ENCODE data around the gene RAD51B. TPM values are rescaled to one million over a fixed set of nuclear protein-coding genes. Genes with fewer than 3 reads are reported as not detected.

The RAD51B gene
- total RNA-seq, 1 experiment from 2014 or later: 29.9 TPM

DNA sequence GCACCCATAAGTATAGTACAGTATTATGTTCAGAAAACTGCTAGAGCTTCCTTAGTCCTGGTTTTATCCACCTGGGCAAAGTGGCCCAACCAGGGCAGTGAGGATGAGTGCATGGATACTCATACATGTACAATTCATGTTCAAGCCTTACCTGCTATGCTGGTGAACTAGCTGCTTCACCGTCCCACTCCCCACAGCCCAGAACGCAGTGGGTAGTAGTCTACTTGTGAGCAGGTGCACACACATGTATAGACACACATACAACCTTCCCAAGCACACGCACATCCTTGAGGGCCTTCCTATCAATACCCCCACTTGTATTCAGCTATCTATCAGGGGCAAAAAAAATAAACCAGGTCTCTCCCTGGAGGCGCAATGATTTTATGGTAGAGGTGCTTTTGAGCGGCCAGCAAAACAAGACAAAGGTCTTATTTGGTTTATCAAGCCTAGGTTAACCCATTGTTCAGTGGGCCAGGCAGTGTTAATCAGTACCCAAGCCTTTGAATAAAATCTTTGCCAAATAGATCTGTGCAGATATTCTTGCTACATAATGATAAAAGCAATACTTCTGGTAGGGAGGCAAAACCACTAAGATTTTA, 903.5 kb downstream of the RAD51B start:
- Histone ChIP-seq H3F3A (ENCODE audit: insufficient read depth, low read depth) (no peaks in the 10 kb centered on the region), H3K36me3 (ENCODE audit: low read depth) (no peaks in the 10 kb centered on the region), H3K9me3 (ENCODE audit: insufficient read depth, low read depth) (peaks cover 6% of the 10 kb centered on the region; the same call in 1 of the 2 replicates), H3K79me2 (ENCODE audit: low read depth) (no peaks in the 10 kb centered on the region), H3K27me3 (ENCODE audit: insufficient read depth, low read depth) (no peaks in the 10 kb centered on the region), H3K27ac (no peak overlapping the region), H3K9me2 (ENCODE audit: insufficient read depth) (no peaks in the 10 kb centered on the region), H2AFZ (no peak overlapping the region), H3K4me1 (replicated peaks; ENCODE audit: insufficient read depth) (no peaks in the 10 kb centered on the region), H3K4me2 (no peak overlapping the region), H3K4me3 (no peak overlapping the region), H4K20me1 (ENCODE audit: insufficient read depth) (no peaks in the 10 kb centered on the region)
- ChIA-PET POLR2A (ENCODE audit: unreplicated experiment) (no interaction called here), CTCF (no interaction called here)
- DNase-seq: no peak
- TF ChIP-seq, protein P1, sequence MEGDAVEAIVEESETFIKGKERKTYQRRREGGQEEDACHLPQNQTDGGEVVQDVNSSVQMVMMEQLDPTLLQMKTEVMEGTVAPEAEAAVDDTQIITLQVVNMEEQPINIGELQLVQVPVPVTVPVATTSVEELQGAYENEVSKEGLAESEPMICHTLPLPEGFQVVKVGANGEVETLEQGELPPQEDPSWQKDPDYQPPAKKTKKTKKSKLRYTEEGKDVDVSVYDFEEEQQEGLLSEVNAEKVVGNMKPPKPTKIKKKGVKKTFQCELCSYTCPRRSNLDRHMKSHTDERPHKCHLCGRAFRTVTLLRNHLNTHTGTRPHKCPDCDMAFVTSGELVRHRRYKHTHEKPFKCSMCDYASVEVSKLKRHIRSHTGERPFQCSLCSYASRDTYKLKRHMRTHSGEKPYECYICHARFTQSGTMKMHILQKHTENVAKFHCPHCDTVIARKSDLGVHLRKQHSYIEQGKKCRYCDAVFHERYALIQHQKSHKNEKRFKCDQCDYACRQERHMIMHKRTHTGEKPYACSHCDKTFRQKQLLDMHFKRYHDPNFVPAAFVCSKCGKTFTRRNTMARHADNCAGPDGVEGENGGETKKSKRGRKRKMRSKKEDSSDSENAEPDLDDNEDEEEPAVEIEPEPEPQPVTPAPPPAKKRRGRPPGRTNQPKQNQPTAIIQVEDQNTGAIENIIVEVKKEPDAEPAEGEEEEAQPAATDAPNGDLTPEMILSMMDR (conservative IDR thresholded peaks at IDR 0.05): no peak
- TF ChIP-seq EZH2 (IDR thresholded peaks at IDR 0.05; ENCODE audit: low read depth): no peak
- no TSS peak for BruUV-seq (replicated peaks)
- intact Hi-C loops (cut with micrococcal nuclease; ENCODE audit: unreplicated experiment): no loop called here

DNA sequence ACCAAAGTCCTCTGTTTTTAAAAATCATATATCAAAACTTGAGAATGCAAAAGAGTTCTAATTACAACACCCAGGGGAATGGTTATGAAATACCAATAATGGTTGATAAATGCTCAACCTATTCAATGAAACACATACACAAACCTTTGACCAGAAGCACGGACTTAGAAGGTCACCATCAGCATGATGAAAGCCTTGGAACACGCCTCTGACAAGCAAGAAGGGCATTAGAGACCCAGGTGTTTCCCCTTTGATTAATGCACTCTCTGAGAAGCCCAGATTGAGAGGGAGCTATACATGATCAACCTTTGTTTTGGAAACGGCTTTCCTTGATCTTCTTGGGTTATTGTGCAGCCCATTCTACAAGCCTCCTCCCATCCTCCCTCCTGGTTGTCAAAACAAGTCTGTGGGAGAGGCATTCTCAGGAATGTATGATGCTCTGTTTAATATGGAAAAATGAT, 904.3 kb downstream of the RAD51B start:
- peaks cover 6% of the 10 kb centered on the region; the same call in 1 of the 2 replicates for H3K9me3 ChIP-seq (ENCODE audit: insufficient read depth, low read depth)
- H3K9me2 ChIP-seq (ENCODE audit: insufficient read depth): no peaks in the 10 kb centered on the region
- no peak overlapping the region for H3K4me2 ChIP-seq
- no peaks in the 10 kb centered on the region for H3K27me3 ChIP-seq (ENCODE audit: insufficient read depth, low read depth)
- CTCF ChIA-PET: no interaction called here
- no peak for TF ChIP-seq EZH2 (IDR thresholded peaks at IDR 0.05; ENCODE audit: low read depth)
- TF ChIP-seq, protein P1 (conservative IDR thresholded peaks at IDR 0.05): no peak
- no peak for DNase-seq
- H3K79me2 ChIP-seq (ENCODE audit: low read depth): no peaks in the 10 kb centered on the region
- no peaks in the 10 kb centered on the region for H3K36me3 ChIP-seq (ENCODE audit: low read depth)
- no peaks in the 10 kb centered on the region for H4K20me1 ChIP-seq (ENCODE audit: insufficient read depth)
- H3F3A ChIP-seq (ENCODE audit: insufficient read depth, low read depth): no peaks in the 10 kb centered on the region
- no peak overlapping the region for H3K4me3 ChIP-seq
- H3K4me1 ChIP-seq (replicated peaks; ENCODE audit: insufficient read depth): no peaks in the 10 kb centered on the region
- POLR2A ChIA-PET (ENCODE audit: unreplicated experiment): no interaction called here
- BruUV-seq (replicated peaks): no TSS peak
- intact Hi-C loops (cut with micrococcal nuclease; ENCODE audit: unreplicated experiment): no loop called here
- no peak overlapping the region for H2AFZ ChIP-seq
- no peak overlapping the region for H3K27ac ChIP-seq

DNA sequence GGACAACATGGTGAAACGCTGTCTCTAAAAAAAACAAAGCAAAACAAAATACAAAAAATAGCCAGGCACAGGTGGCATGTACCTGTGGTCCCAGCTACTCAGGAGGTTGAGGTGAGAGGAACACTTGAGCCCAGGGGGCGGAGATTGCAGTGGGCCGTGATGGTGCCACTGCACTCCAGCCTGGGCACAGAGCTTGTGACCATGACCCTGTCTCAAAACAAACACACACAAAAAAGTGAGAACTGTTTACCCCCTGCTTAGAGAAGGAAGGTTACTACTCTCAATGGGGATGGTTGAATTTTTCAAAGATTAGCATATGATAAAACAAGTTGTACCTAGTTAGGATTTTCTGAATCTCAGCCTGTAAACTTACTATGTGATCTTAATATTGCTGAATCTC, 905.3 kb downstream of the RAD51B start:
- POLR2A ChIA-PET (ENCODE audit: unreplicated experiment): no interaction called here
- Histone ChIP-seq H3K4me1 (replicated peaks; ENCODE audit: insufficient read depth) (no peaks in the 10 kb centered on the region), H3K4me3 (no peak overlapping the region), H3K79me2 (ENCODE audit: low read depth) (no peaks in the 10 kb centered on the region), H3K27me3 (ENCODE audit: insufficient read depth, low read depth) (no peaks in the 10 kb centered on the region), H3F3A (ENCODE audit: insufficient read depth, low read depth) (no peaks in the 10 kb centered on the region), H3K36me3 (ENCODE audit: low read depth) (no peaks in the 10 kb centered on the region), H3K9me3 (ENCODE audit: insufficient read depth, low read depth) (peaks cover 6% of the 10 kb centered on the region; the same call in 1 of the 2 replicates), H3K27ac (no peak overlapping the region), H3K4me2 (no peak overlapping the region), H2AFZ (no peak overlapping the region), H4K20me1 (ENCODE audit: insufficient read depth) (no peaks in the 10 kb centered on the region), H3K9me2 (ENCODE audit: insufficient read depth) (peaks cover 2% of the 10 kb centered on the region; the same call in 1 of the 2 replicates)
- no peak for DNase-seq
- CTCF ChIA-PET: no interaction called here
- intact Hi-C loops (cut with micrococcal nuclease; ENCODE audit: unreplicated experiment): no loop called here
- no TSS peak for BruUV-seq (replicated peaks)
- TF ChIP-seq, protein P1 (conservative IDR thresholded peaks at IDR 0.05): no peak
- no peak for TF ChIP-seq EZH2 (IDR thresholded peaks at IDR 0.05; ENCODE audit: low read depth)
